IPS DF 19.7 (cell line): ENCODE results near the gene RRBP1.

Experiments
- DNase-seq: peaks from one replicate; pipeline ENCODE4 v3.0.0-alpha.2; 2013; ENCODE audit warnings: low read depth, low spot score

The RRBP1 gene

GRCh38 chr20:17683218-17684076 is 1.4 kb upstream of the RRBP1 start:
- no peak for DNase-seq

- no peak for DNase-seq
Measured at GRCh38 chr20:17682889-17683198, 802 bp upstream of the RRBP1 start.

GRCh38 chr20:17681726-17682102 is 328 bp downstream of the RRBP1 start:
- DNase-seq, result no peak

GRCh38 chr20:17680836-17681725 is 961 bp downstream of the RRBP1 start:
- DNase-seq, result no peak

GRCh38 chr20:17679941-17680835 is 1.9 kb downstream of the RRBP1 start:
- no peak for DNase-seq

- DNase-seq, result no peak
Measured at GRCh38 chr20:17678886-17679285, 3.2 kb downstream of the RRBP1 start.

- no peak for DNase-seq
Measured at GRCh38 chr20:17678295-17678694, 3.7 kb downstream of the RRBP1 start.

- DNase-seq, result no peak
Measured at GRCh38 chr20:17676942-17677341, 5.1 kb downstream of the RRBP1 start.

GRCh38 chr20:17676378-17676759 is 5.7 kb downstream of the RRBP1 start:
- DNase-seq, result no peak

- no peak for DNase-seq
Measured at GRCh38 chr20:17675519-17676377, 6.3 kb downstream of the RRBP1 start.

- no peak for DNase-seq
Measured at GRCh38 chr20:17674722-17675518, 7.1 kb downstream of the RRBP1 start.

- no peak for DNase-seq
Measured at GRCh38 chr20:17673084-17673483, 9.0 kb downstream of the RRBP1 start.

- DNase-seq, result no peak
Measured at GRCh38 chr20:17671565-17671964, 10.5 kb downstream of the RRBP1 start.

GRCh38 chr20:17671011-17671410 is 11.0 kb downstream of the RRBP1 start:
- no peak for DNase-seq

- no peak for DNase-seq
Measured at GRCh38 chr20:17669306-17669931, 12.6 kb downstream of the RRBP1 start.

- no peak for DNase-seq
Measured at GRCh38 chr20:17668432-17668831, 13.6 kb downstream of the RRBP1 start.

- DNase-seq, result no peak
Measured at GRCh38 chr20:17667445-17667844, 14.6 kb downstream of the RRBP1 start.

- DNase-seq, result no peak
Measured at GRCh38 chr20:17666481-17666880, 15.6 kb downstream of the RRBP1 start.

GRCh38 chr20:17665756-17666155 is 16.3 kb downstream of the RRBP1 start:
- DNase-seq, result no peak
